Heart left ventricle (tissue), 13 donors: ENCODE data around the gene RNF123.

Experiments
- POLR2A ChIP-seq, 2 donors: fragments of 450-650 bp; IDR thresholded peaks; one replicate each; pipeline ENCODE4 v1.6.1; 2017; ENCODE audit warnings: antibody characterized with exemption in 2 of 2, mild to moderate bottlenecking in 2 of 2, moderate library complexity in 2 of 2
- TF ChIP-seq, protein P1 (sequence below), 12 donors: fragments of 200-600 bp; sonication (generic) in 4 of 12; IDR thresholded peaks; one replicate each; pipeline versions ENCODE4 v1.5.0 to v1.8.0; 2018 to 2022; ENCODE audit warnings: antibody characterized with exemption in 12 of 12, mild to moderate bottlenecking in 5 of 12
- donor health status: ischemic (EF 13 %, LVEDD 7.1; RV severe dilation, severe dysfunction).
- donor health status: DM: no; HTN: yes; CAD: no.
- donor health status: DM: no; HTN: no; CAD: no.
- donor health status: ischemic (EF 25% LVEDD 6.9; RV normal size, moderate dysfunction).
- donor health status: ischemic (EF 25% LVEDD 5.7; RV mildly dilated, moderate dysfunction).
- donor health status: ischemic (EF 35%, LVEDD 5.7; RV mildly dilated, moderate dysfunction).
- donor health status: nonischemic (EF 11% LVEDD 7.7; RV severe dilation, severe dysfunction).
- donor health status: DM: yes; HTN: yes; CAD: no.
- donor health status: PGD.
- donor health status: ischemic (EF 29% LVEDD 5.4; RV normal size, mild dysfunction).
- donor health status: nonischemic (EF 23%, LVEDD 6.1; RV moderate dilation, normal function).

- TF ChIP-seq, protein P1, sequence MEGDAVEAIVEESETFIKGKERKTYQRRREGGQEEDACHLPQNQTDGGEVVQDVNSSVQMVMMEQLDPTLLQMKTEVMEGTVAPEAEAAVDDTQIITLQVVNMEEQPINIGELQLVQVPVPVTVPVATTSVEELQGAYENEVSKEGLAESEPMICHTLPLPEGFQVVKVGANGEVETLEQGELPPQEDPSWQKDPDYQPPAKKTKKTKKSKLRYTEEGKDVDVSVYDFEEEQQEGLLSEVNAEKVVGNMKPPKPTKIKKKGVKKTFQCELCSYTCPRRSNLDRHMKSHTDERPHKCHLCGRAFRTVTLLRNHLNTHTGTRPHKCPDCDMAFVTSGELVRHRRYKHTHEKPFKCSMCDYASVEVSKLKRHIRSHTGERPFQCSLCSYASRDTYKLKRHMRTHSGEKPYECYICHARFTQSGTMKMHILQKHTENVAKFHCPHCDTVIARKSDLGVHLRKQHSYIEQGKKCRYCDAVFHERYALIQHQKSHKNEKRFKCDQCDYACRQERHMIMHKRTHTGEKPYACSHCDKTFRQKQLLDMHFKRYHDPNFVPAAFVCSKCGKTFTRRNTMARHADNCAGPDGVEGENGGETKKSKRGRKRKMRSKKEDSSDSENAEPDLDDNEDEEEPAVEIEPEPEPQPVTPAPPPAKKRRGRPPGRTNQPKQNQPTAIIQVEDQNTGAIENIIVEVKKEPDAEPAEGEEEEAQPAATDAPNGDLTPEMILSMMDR (IDR thresholded peaks at IDR 0.05), result peak; percentile 8 to 69 (median 54)
- TF ChIP-seq POLR2A (IDR thresholded peaks at IDR 0.05), result peak; percentile 7 to 96
Measured at GRCh38 chr3:49719214-49719884, 30.0 kb downstream of the RNF123 start, which contains the start of gene AMIGO3.
